Fibroblast of lung (primary cell): ENCODE results near the gene BLOC1S4. TPM values are rescaled to one million over a fixed set of nuclear protein-coding genes. Genes with fewer than 3 reads are reported as not detected.

Experiments used
- DNase-seq, 2 donors: peaks; one replicate each; pipeline versions ENCODE4 v3.0.0 to v3.0.0-alpha.2; 2010; ENCODE audit warnings: low read depth in 2 of 2
- H2AFZ ChIP-seq: 2 replicates; pipeline ENCODE4 v1.5.1; 2012; ENCODE audit warnings: low read length, control low read depth, inconsistent platforms
- H3K27ac ChIP-seq: 2 replicates; pipeline ENCODE4 v1.5.1; 2011; ENCODE audit warnings: low read length, control low read depth; ENCODE audit not compliant: insufficient read depth
- H3K27me3 ChIP-seq: 2 replicates; pipeline ENCODE4 v1.5.1; 2011; ENCODE audit warnings: mild to moderate bottlenecking, low read length; ENCODE audit not compliant: control insufficient read depth, insufficient read depth
- H3K36me3 ChIP-seq: 2 replicates; pipeline ENCODE4 v1.5.1; 2011; ENCODE audit warnings: low read length; ENCODE audit not compliant: control insufficient read depth, insufficient read depth
- H3K4me1 ChIP-seq: 2 replicates; pipeline ENCODE4 v1.5.1; 2011; ENCODE audit warnings: low read length; ENCODE audit not compliant: control insufficient read depth, insufficient read depth; ENCODE audit errors: extremely low read depth
- H3K4me2 ChIP-seq: 2 replicates; pipeline ENCODE4 v1.5.1; 2011; ENCODE audit warnings: low read length, control low read depth; ENCODE audit not compliant: insufficient read depth; ENCODE audit errors: extremely low read depth
- H3K4me3 ChIP-seq, 4 experiments: fragments of 200-600 bp in 1 of 4; sonication (generic) in 1 of 4; replicated peaks in 1 of 4; 2 replicates each; pipeline ENCODE4 v1.5.1; 2011 to 2016; ENCODE audit warnings: low read length in 4 of 4, low read depth in 3 of 4, mild to moderate bottlenecking in 3 of 4, control low read depth in 2 of 4, inconsistent platforms in 1 of 4, mixed read lengths in 1 of 4; ENCODE audit not compliant: insufficient read depth in 1 of 4; ENCODE audit errors: control extremely low read depth in 1 of 4
- H3K79me2 ChIP-seq: 2 replicates; pipeline ENCODE4 v1.5.1; 2012; ENCODE audit warnings: mild to moderate bottlenecking, low read length, inconsistent platforms; ENCODE audit not compliant: control insufficient read depth, insufficient read depth
- H3K9ac ChIP-seq: 2 replicates; pipeline ENCODE4 v1.5.1; 2011; ENCODE audit warnings: mild to moderate bottlenecking, low read length, control low read depth; ENCODE audit not compliant: insufficient read depth
- H3K9me3 ChIP-seq: 2 replicates; pipeline ENCODE4 v1.5.1; 2012; ENCODE audit warnings: low read depth, low read length; ENCODE audit not compliant: control insufficient read depth, insufficient read depth
- H4K20me1 ChIP-seq: 2 replicates; pipeline ENCODE4 v1.5.1; 2011; ENCODE audit warnings: low read length; ENCODE audit not compliant: control insufficient read depth, insufficient read depth; ENCODE audit errors: extremely low read depth
- CTCF ChIP-seq, 2 donors: IDR thresholded peaks in 1 of 2; conservative IDR thresholded peaks in 1 of 2; 1 replicate in 1 of 2; 2 replicates in 1 of 2; pipeline ENCODE4 v1.5.1; 2011 to 2012; ENCODE audit warnings: low read length in 2 of 2, control low read depth in 1 of 2, inconsistent platforms in 1 of 2, low read depth in 1 of 2, mild to moderate bottlenecking in 1 of 2
- EZH2 ChIP-seq: IDR thresholded peaks from 2 replicates; pipeline ENCODE4 v1.5.1; 2012; ENCODE audit warnings: low read length, control low read depth, mild to moderate bottlenecking; ENCODE audit errors: missing control alignments
- polyA plus RNA-seq, 2 donors: library from polyadenylated mRNA; depleted of rRNA in 1 of 2; stranded (reverse) in 1 of 2; unstranded in 1 of 2; fragments of >200 nt; gene quantifications; 2 replicates each; pipeline ENCODE4 v1.2.1, GENCODE V29; 2011 to 2012; ENCODE audit warnings: missing spikeins in 1 of 2
- total RNA-seq: library from RNA; depleted of rRNA; stranded (reverse); fragments of >200 nt; gene quantifications from 2 replicates; pipeline ENCODE4 v1.2.1, GENCODE V29; 2014

The BLOC1S4 gene
- total and polyA plus RNA-seq, 2 donors (not counting 1 experiment from before 2014, with no cell fraction given), result 12.2 to 13.5 TPM

GRCh38 chr4:6763330-6763851, 47.4 kb downstream of the BLOC1S4 start:
- H3K9me3 ChIP-seq, result no peaks in the 10 kb centered on the region
- no peak overlapping the region for H3K4me3 ChIP-seq
- H3K27me3 ChIP-seq, result peaks cover 12% of the 10 kb centered on the region
- peaks cover 2% of the 10 kb centered on the region for H3K4me1 ChIP-seq
- H3K4me2 ChIP-seq, result no peak overlapping the region
- H2AFZ ChIP-seq, result no peak overlapping the region
- no peaks in the 10 kb centered on the region for H3K79me2 ChIP-seq
- H3K27ac ChIP-seq, result no peak overlapping the region
- H4K20me1 ChIP-seq, result no peaks in the 10 kb centered on the region
- no peak overlapping the region for H3K9ac ChIP-seq
- no peaks in the 10 kb centered on the region for H3K36me3 ChIP-seq
- no peak for DNase-seq
- TF ChIP-seq CTCF (conservative IDR thresholded peaks at IDR 0.05 in 1 of 2, IDR thresholded peaks at IDR 0.05 in 1 of 2; ENCODE audit: low read depth in 1 of 2, low read length in 2 of 2) (no peak), EZH2 (no peak)

GRCh38 chr4:6764976-6765620, 49.1 kb downstream of the BLOC1S4 start:
- no peak overlapping the region for H2AFZ ChIP-seq
- no peak for TF ChIP-seq EZH2
- TF ChIP-seq CTCF (conservative IDR thresholded peaks at IDR 0.05 in 1 of 2, IDR thresholded peaks at IDR 0.05 in 1 of 2; ENCODE audit: low read depth in 1 of 2, low read length in 2 of 2), result no peak
- no peaks in the 10 kb centered on the region for H3K36me3 ChIP-seq
- H3K27ac ChIP-seq, result no peak overlapping the region
- no peak for DNase-seq
- H3K4me2 ChIP-seq, result no peak overlapping the region
- peaks cover 12% of the 10 kb centered on the region for H3K27me3 ChIP-seq
- H4K20me1 ChIP-seq, result no peaks in the 10 kb centered on the region
- no peaks in the 10 kb centered on the region for H3K79me2 ChIP-seq
- no peaks in the 10 kb centered on the region for H3K9me3 ChIP-seq
- peaks cover 2% of the 10 kb centered on the region for H3K4me1 ChIP-seq
- H3K4me3 ChIP-seq, result no peak overlapping the region
- no peak overlapping the region for H3K9ac ChIP-seq

- Histone ChIP-seq H4K20me1 (no peaks in the 10 kb centered on the region), H3K4me3 (no peak overlapping the region), H3K36me3 (no peaks in the 10 kb centered on the region), H2AFZ (no peak overlapping the region), H3K9me3 (no peaks in the 10 kb centered on the region), H3K27ac (no peak overlapping the region), H3K9ac (no peak overlapping the region), H3K4me1 (peaks cover 2% of the 10 kb centered on the region), H3K79me2 (no peaks in the 10 kb centered on the region), H3K27me3 (peaks cover 11% of the 10 kb centered on the region), H3K4me2 (no peak overlapping the region)
- DNase-seq, result no peak
- TF ChIP-seq CTCF (conservative IDR thresholded peaks at IDR 0.05 in 1 of 2, IDR thresholded peaks at IDR 0.05 in 1 of 2; ENCODE audit: low read depth in 1 of 2, low read length in 2 of 2) (no peak), EZH2 (no peak)
These were observed 49.7 kb downstream of the BLOC1S4 start for GRCh38 chr4:6765703-6766102.

Other genes with a start within 250 kb of the BLOC1S4 start
- under 0.01 and 0.17 TPM in 2 replicates for gene PPP2R2C, start 243.6 kb upstream of the BLOC1S4 start, total RNA-seq
- gene PPP2R2C, start 243.6 kb upstream of the BLOC1S4 start, polyA plus RNA-seq, result 0.10 and 0.17 TPM in 2 replicates
- 11.8 and 19.0 TPM in 2 replicates for gene MAN2B2, start 141.0 kb upstream of the BLOC1S4 start, total RNA-seq
- 24.8 and 27.2 TPM in 2 replicates for gene MAN2B2, start 141.0 kb upstream of the BLOC1S4 start, polyA plus RNA-seq
- 92.2 and 99.1 TPM in 2 replicates for gene MRFAP1, start 75.5 kb upstream of the BLOC1S4 start, total RNA-seq
- 261 and 301 TPM in 2 replicates for gene MRFAP1, start 75.5 kb upstream of the BLOC1S4 start, polyA plus RNA-seq
- not detected in 2 replicates for gene S100P, start 22.3 kb upstream of the BLOC1S4 start, total RNA-seq
- not detected in 2 replicates for gene S100P, start 22.3 kb upstream of the BLOC1S4 start, polyA plus RNA-seq
- gene MRFAP1L1, start 6.3 kb upstream of the BLOC1S4 start, total RNA-seq, result 41.6 and 45.5 TPM in 2 replicates
- gene MRFAP1L1, start 6.3 kb upstream of the BLOC1S4 start, polyA plus RNA-seq, result 64.7 and 77.4 TPM in 2 replicates
- 17.7 and 18.8 TPM in 2 replicates for gene KIAA0232, start 66.6 kb downstream of the BLOC1S4 start, total RNA-seq
- 12.3 and 18.0 TPM in 2 replicates for gene KIAA0232, start 66.6 kb downstream of the BLOC1S4 start, polyA plus RNA-seq
- 37.7 and 38.5 TPM in 2 replicates for gene TBC1D14, start 193.7 kb downstream of the BLOC1S4 start, total RNA-seq
- gene TBC1D14, start 193.7 kb downstream of the BLOC1S4 start, polyA plus RNA-seq, result 26.9 and 27.7 TPM in 2 replicates